WTC11 (cell line): ENCODE measurements around the gene PRMT5. TPM values are rescaled to one million over a fixed set of nuclear protein-coding genes. Genes with fewer than 3 reads are reported as not detected.

Source experiments
- ATAC-seq: fragments of 200-7000 bp; cut with Tn5 transposase; 2 replicates; pipeline ENCODE4 v1.10.0; 2021; ENCODE audit warnings: mild to moderate bottlenecking, moderate library complexity
- CTCF ChIA-PET: fragments of 300-600 bp; sonication (Branson Sonifier 250); formaldehyde crosslinking; loops from one replicate; lab custom pipeline; 2021; ENCODE audit warnings: antibody characterized with exemption; lab: Charles Lee
- POLR2A ChIA-PET: fragments of 350-600 bp; sonication (Branson Sonifier 250); formaldehyde crosslinking; loops from one replicate; lab custom pipeline; 2021; ENCODE audit warnings: antibody characterized with exemption; lab: Charles Lee
- DNase-seq: peaks from one replicate; pipeline ENCODE4 v3.0.0; 2021; ENCODE audit warnings: low spot score
- H3K27ac Mint-ChIP-seq: 2 replicates; pipeline ENCODE4 v1.8.0; 2021; ENCODE audit warnings: mixed read lengths
- H3K27me3 Mint-ChIP-seq: 2 replicates; pipeline ENCODE4 v1.8.0; 2021; ENCODE audit warnings: low read depth, mild to moderate bottlenecking, moderate library complexity, mixed read lengths
- H3K36me3 Mint-ChIP-seq: 2 replicates; pipeline ENCODE4 v1.8.0; 2021; ENCODE audit warnings: mixed read lengths
- H3K4me1 Mint-ChIP-seq: 2 replicates; pipeline ENCODE4 v1.8.0; 2022; ENCODE audit warnings: mixed read lengths
- H3K4me3 Mint-ChIP-seq: 2 replicates; pipeline ENCODE4 v1.8.0; 2021; ENCODE audit warnings: mild to moderate bottlenecking, moderate library complexity, mixed read lengths
- H3K9me3 Mint-ChIP-seq: 2 replicates; pipeline ENCODE4 v1.8.0; 2021; ENCODE audit warnings: mixed read lengths
- ESRRA ChIP-seq: sonication (generic); formaldehyde crosslinking; IDR thresholded peaks from 2 replicates; pipeline ENCODE4 v1.8.1; 2022; ENCODE audit warnings: mild to moderate bottlenecking, missing genetic modification reagents, borderline replicate concordance
- FOXJ3 ChIP-seq: sonication (generic); formaldehyde crosslinking; IDR thresholded peaks from 2 replicates; pipeline ENCODE4 v1.9.0; 2021; ENCODE audit warnings: missing genetic modification reagents, mild to moderate bottlenecking, borderline replicate concordance
- GRHL2 ChIP-seq: fragments of 250-450 bp; sonication (Bioruptor Pico); IDR thresholded peaks from 2 replicates; pipeline ENCODE4 v1.8.0; 2022; ENCODE audit warnings: mild to moderate bottlenecking, moderate library complexity; ENCODE audit not compliant: insufficient replicate concordance, severe bottlenecking
- HMGA2 ChIP-seq: fragments of 250-450 bp; sonication (Bioruptor Pico); IDR thresholded peaks from 2 replicates; pipeline ENCODE4 v1.4.0; 2021; ENCODE audit warnings: mild to moderate bottlenecking, moderate library complexity
- JAZF1 ChIP-seq: fragments of 250-450 bp; sonication (Bioruptor Pico); IDR thresholded peaks from 2 replicates; pipeline ENCODE4 v1.9.0; 2021; ENCODE audit warnings: moderate library complexity, mild to moderate bottlenecking, inconsistent platforms
- NR3C1 ChIP-seq: sonication (generic); formaldehyde crosslinking; conservative IDR thresholded peaks from 2 replicates; pipeline ENCODE4 v1.8.1; 2023; ENCODE audit warnings: low read depth, mild to moderate bottlenecking, missing genetic modification reagents
- SOX15 ChIP-seq: fragments of 250-450 bp; sonication (Bioruptor Pico); IDR thresholded peaks from 2 replicates; pipeline ENCODE4 v1.9.0; 2021; ENCODE audit warnings: mild to moderate bottlenecking
- TEAD4 ChIP-seq: sonication (generic); formaldehyde crosslinking; IDR thresholded peaks from 2 replicates; pipeline ENCODE4 v1.8.0; 2022; ENCODE audit warnings: mild to moderate bottlenecking, missing genetic modification reagents
- ZNF396 ChIP-seq: fragments of 250-450 bp; sonication (Bioruptor Pico); IDR thresholded peaks from 2 replicates; pipeline ENCODE4 v1.8.0; 2021; ENCODE audit warnings: mild to moderate bottlenecking, moderate library complexity, borderline replicate concordance
- ZNF423 ChIP-seq: fragments of 250-450 bp; sonication (Bioruptor Pico); IDR thresholded peaks from 2 replicates; pipeline ENCODE4 v2.1.2; 2022; ENCODE audit warnings: mild to moderate bottlenecking, moderate library complexity
- ZNF671 ChIP-seq: fragments of 250-450 bp; sonication (Bioruptor Pico); IDR thresholded peaks from 2 replicates; pipeline ENCODE4 v1.8.0; 2021; ENCODE audit warnings: mild to moderate bottlenecking
- total RNA-seq: library from RNA; stranded (reverse); gene quantifications from 3 replicates; pipeline ENCODE4 v1.2.3, GENCODE V29; 2021
- TF ChIP-seq, protein P1 (sequence below): fragments of 200-600 bp; IDR thresholded peaks from 2 replicates; pipeline ENCODE4 v1.8.0; 2022; ENCODE audit warnings: antibody characterized with exemption
- TF ChIP-seq, protein P2 (sequence below): fragments of 250-450 bp; sonication (Bioruptor Pico); IDR thresholded peaks from 2 replicates; pipeline ENCODE4 v1.8.0; 2021; ENCODE audit warnings: mild to moderate bottlenecking
- TF ChIP-seq, protein P3 (sequence below): sonication (generic); formaldehyde crosslinking; IDR thresholded peaks from 2 replicates; pipeline ENCODE4 v1.8.1; 2022; ENCODE audit warnings: low read depth, missing genetic modification reagents, borderline replicate concordance
- TF ChIP-seq, protein P4 (sequence below): sonication (generic); formaldehyde crosslinking; IDR thresholded peaks from 2 replicates; pipeline ENCODE4 v1.8.0; 2023; ENCODE audit warnings: missing genetic modification reagents, mild to moderate bottlenecking, borderline replicate concordance
- TF ChIP-seq, protein P5 (sequence below): sonication (generic); formaldehyde crosslinking; IDR thresholded peaks from 2 replicates; pipeline ENCODE4 v1.8.1; 2023; ENCODE audit warnings: mild to moderate bottlenecking, missing genetic modification reagents, moderate library complexity
- TF ChIP-seq, protein P6 (sequence below): fragments of 250-450 bp; sonication (Bioruptor Pico); IDR thresholded peaks from 2 replicates; pipeline ENCODE4 v1.9.0; 2021; ENCODE audit warnings: moderate library complexity, mild to moderate bottlenecking, inconsistent platforms, borderline replicate concordance
- TF ChIP-seq, protein P7 (sequence below): sonication (generic); formaldehyde crosslinking; conservative IDR thresholded peaks from 2 replicates; pipeline ENCODE4 v1.8.1; 2022; ENCODE audit warnings: mild to moderate bottlenecking, missing genetic modification reagents

Gene PRMT5
- total RNA-seq, 1 experiment from 2014 or later, result 124 TPM

DNA sequence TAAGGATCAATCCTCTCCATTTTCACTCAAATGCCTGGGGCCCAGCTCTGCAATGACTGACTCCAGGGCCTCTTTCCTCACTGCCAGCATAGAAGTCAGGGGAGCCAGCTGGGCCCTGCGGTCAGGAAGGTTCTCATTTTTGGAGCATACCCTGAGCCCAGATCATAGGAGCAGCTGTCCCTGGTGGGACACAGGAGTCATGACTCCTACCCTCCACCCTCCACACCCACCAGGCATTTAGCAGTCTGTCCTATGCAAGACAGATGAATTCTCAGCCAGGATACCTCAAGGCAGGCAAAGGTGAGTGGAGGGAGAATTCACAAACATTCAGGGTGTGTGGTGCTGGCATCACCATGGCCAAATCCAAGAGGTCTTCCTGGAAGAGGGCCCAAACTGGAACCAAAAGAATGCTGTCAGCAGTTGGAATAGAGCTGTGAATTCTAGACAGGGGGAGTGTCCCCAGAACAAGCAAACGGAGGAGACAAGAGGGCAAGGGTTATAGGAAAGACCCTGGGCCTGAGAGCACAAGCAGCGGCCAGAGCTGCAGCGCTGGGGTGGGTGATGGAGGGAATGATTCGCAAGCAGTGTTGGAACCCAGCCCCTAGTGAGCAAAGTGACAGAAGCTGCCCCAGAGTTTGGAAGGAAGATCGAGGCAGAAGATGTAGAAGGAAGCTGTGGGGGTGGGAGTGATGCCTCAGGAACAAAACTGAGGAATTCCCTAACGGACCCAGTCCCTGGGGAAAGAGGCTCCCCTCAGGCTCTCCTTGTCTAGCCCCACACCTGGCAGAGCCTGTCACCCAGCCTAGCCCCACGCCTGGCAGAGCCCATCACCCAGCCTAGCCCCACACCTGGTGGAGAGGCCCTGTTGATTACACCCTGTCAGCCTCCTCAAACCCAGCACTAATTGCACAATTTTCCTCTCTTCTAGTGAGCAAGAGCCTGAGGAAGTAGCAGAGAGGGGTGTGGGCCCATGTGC is 50.6 kb downstream of the PRMT5 start:
- peaks cover 11% of the 10 kb centered on the region for H3K36me3 Mint-ChIP-seq
- ATAC-seq, result no peak
- no peak for DNase-seq
- no peak for TF ChIP-seq GRHL2 (CRISPR knock-in tag)
- H3K9me3 Mint-ChIP-seq, result no peaks in the 10 kb centered on the region
- H3K4me3 Mint-ChIP-seq, result no peak overlapping the region
- peaks cover 21% of the 10 kb centered on the region for H3K4me1 Mint-ChIP-seq
- ChIA-PET POLR2A (no interaction called here), CTCF (interaction anchor here (0.7 to 2.0 kb wide), 3 partner anchors 13 to 28 kb away, joined by 3 to 4 read pairs (median 3); no protein-coding TSS in a partner anchor)
- peaks cover 2% of the 10 kb centered on the region; the same call in 1 of the 2 replicates for H3K27me3 Mint-ChIP-seq
- H3K27ac Mint-ChIP-seq, result no peak overlapping the region

DNA sequence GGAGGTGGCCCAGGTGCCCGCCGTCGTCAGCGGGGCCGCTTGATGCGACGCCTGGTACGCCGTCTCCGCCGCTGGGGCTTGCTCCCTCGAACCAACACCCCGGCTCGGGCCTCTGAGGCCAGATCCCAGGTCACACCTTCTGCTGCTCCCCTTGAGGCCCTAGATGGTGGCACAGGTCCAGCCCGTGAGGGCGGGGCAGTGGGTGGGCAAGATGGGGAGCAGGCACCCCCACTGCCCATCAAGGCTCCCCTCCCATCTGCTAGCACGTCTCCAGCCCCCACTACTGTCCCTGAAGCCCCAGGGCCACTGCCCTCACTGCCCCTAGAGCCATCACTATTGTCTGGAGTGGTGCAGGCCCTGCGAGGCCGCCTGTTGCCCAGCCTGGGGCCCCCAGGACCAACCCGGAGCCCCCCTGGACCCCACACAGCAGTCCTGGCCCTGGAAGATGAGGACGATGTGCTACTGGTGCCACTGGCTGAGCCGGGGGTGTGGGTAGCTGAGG is 52.1 kb downstream of the PRMT5 start:
- POLR2A ChIA-PET, result no interaction called here
- TF ChIP-seq ZNF423 (CRISPR knock-in tag) (no peak), SOX15 (CRISPR knock-in tag) (no peak), ESRRA (no peak), ZNF396 (CRISPR knock-in tag) (no peak)
- TF ChIP-seq, protein P1, sequence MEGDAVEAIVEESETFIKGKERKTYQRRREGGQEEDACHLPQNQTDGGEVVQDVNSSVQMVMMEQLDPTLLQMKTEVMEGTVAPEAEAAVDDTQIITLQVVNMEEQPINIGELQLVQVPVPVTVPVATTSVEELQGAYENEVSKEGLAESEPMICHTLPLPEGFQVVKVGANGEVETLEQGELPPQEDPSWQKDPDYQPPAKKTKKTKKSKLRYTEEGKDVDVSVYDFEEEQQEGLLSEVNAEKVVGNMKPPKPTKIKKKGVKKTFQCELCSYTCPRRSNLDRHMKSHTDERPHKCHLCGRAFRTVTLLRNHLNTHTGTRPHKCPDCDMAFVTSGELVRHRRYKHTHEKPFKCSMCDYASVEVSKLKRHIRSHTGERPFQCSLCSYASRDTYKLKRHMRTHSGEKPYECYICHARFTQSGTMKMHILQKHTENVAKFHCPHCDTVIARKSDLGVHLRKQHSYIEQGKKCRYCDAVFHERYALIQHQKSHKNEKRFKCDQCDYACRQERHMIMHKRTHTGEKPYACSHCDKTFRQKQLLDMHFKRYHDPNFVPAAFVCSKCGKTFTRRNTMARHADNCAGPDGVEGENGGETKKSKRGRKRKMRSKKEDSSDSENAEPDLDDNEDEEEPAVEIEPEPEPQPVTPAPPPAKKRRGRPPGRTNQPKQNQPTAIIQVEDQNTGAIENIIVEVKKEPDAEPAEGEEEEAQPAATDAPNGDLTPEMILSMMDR, result no peak
- TF ChIP-seq, protein P2, sequence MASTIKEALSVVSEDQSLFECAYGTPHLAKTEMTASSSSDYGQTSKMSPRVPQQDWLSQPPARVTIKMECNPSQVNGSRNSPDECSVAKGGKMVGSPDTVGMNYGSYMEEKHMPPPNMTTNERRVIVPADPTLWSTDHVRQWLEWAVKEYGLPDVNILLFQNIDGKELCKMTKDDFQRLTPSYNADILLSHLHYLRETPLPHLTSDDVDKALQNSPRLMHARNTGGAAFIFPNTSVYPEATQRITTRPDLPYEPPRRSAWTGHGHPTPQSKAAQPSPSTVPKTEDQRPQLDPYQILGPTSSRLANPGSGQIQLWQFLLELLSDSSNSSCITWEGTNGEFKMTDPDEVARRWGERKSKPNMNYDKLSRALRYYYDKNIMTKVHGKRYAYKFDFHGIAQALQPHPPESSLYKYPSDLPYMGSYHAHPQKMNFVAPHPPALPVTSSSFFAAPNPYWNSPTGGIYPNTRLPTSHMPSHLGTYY (CRISPR knock-in tag), result no peak
- no peak for DNase-seq

DNA sequence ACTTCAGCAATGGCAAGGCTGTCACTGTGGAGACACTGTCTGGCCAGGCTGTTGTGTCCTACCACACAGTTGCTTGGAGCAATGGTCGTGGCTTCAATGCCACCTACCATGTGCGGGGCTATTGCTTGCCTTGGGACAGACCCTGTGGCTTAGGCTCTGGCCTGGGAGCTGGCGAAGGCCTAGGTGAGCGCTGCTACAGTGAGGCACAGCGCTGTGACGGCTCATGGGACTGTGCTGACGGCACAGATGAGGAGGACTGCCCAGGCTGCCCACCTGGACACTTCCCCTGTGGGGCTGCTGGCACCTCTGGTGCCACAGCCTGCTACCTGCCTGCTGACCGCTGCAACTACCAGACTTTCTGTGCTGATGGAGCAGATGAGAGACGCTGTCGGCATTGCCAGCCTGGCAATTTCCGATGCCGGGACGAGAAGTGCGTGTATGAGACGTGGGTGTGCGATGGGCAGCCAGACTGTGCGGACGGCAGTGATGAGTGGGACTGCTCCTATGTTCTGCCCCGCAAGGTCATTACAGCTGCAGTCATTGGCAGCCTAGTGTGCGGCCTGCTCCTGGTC is 53.3 kb downstream of the PRMT5 start:
- Mint-ChIP-seq H3K27ac (no peak overlapping the region), H3K4me3 (no peak overlapping the region), H3K9me3 (no peaks in the 10 kb centered on the region), H3K4me1 (peaks cover 7% of the 10 kb centered on the region), H3K27me3 (no peaks in the 10 kb centered on the region), H3K36me3 (peaks cover 11% of the 10 kb centered on the region)
- CTCF ChIA-PET, result interaction anchor here (1.3 kb wide), 1 partner anchor 11 kb away, joined by 4 read pairs; no protein-coding TSS in a partner anchor
- DNase-seq (no peak), ATAC-seq (no peak)
- POLR2A ChIA-PET, result no interaction called here
- TF ChIP-seq, protein P3, sequence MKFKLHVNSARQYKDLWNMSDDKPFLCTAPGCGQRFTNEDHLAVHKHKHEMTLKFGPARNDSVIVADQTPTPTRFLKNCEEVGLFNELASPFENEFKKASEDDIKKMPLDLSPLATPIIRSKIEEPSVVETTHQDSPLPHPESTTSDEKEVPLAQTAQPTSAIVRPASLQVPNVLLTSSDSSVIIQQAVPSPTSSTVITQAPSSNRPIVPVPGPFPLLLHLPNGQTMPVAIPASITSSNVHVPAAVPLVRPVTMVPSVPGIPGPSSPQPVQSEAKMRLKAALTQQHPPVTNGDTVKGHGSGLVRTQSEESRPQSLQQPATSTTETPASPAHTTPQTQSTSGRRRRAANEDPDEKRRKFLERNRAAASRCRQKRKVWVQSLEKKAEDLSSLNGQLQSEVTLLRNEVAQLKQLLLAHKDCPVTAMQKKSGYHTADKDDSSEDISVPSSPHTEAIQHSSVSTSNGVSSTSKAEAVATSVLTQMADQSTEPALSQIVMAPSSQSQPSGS (CRISPR knock-in tag), result no peak
- TF ChIP-seq, protein P4, sequence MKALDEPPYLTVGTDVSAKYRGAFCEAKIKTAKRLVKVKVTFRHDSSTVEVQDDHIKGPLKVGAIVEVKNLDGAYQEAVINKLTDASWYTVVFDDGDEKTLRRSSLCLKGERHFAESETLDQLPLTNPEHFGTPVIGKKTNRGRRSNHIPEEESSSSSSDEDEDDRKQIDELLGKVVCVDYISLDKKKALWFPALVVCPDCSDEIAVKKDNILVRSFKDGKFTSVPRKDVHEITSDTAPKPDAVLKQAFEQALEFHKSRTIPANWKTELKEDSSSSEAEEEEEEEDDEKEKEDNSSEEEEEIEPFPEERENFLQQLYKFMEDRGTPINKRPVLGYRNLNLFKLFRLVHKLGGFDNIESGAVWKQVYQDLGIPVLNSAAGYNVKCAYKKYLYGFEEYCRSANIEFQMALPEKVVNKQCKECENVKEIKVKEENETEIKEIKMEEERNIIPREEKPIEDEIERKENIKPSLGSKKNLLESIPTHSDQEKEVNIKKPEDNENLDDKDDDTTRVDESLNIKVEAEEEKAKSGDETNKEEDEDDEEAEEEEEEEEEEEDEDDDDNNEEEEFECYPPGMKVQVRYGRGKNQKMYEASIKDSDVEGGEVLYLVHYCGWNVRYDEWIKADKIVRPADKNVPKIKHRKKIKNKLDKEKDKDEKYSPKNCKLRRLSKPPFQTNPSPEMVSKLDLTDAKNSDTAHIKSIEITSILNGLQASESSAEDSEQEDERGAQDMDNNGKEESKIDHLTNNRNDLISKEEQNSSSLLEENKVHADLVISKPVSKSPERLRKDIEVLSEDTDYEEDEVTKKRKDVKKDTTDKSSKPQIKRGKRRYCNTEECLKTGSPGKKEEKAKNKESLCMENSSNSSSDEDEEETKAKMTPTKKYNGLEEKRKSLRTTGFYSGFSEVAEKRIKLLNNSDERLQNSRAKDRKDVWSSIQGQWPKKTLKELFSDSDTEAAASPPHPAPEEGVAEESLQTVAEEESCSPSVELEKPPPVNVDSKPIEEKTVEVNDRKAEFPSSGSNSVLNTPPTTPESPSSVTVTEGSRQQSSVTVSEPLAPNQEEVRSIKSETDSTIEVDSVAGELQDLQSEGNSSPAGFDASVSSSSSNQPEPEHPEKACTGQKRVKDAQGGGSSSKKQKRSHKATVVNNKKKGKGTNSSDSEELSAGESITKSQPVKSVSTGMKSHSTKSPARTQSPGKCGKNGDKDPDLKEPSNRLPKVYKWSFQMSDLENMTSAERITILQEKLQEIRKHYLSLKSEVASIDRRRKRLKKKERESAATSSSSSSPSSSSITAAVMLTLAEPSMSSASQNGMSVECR, result no peak
- TF ChIP-seq, protein P5, sequence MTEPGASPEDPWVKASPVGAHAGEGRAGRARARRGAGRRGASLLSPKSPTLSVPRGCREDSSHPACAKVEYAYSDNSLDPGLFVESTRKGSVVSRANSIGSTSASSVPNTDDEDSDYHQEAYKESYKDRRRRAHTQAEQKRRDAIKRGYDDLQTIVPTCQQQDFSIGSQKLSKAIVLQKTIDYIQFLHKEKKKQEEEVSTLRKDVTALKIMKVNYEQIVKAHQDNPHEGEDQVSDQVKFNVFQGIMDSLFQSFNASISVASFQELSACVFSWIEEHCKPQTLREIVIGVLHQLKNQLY, result no peak
- TF ChIP-seq NR3C1 (CRISPR knock-in tag), result no peak
- no peak for TF ChIP-seq FOXJ3 (CRISPR knock-in tag)
- no peak for TF ChIP-seq ZNF671 (CRISPR knock-in tag)
- no peak for TF ChIP-seq TEAD4 (CRISPR knock-in tag)
- TF ChIP-seq, protein P6, sequence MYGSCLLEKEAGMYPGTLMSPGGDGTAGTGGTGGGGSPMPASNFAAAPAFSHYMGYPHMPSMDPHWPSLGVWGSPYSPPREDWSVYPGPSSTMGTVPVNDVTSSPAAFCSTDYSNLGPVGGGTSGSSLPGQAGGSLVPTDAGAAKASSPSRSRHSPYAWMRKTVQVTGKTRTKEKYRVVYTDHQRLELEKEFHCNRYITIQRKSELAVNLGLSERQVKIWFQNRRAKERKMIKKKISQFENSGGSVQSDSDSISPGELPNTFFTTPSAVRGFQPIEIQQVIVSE (CRISPR knock-in tag), result no peak
- no peak for TF ChIP-seq JAZF1 (CRISPR knock-in tag)
- TF ChIP-seq, protein P7, sequence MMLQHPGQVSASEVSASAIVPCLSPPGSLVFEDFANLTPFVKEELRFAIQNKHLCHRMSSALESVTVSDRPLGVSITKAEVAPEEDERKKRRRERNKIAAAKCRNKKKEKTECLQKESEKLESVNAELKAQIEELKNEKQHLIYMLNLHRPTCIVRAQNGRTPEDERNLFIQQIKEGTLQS (CRISPR knock-in tag), result no peak
- no peak for TF ChIP-seq HMGA2 (CRISPR knock-in tag)

More for the DNA sequence above, 52.1 kb downstream of the PRMT5 start:
- no peaks in the 10 kb centered on the region for H3K9me3 Mint-ChIP-seq
- H3K27ac Mint-ChIP-seq, result no peak overlapping the region
- peaks cover 12% of the 10 kb centered on the region for H3K4me1 Mint-ChIP-seq
- H3K27me3 Mint-ChIP-seq, result no peaks in the 10 kb centered on the region; the same call in 1 of the 2 replicates
- no peak for ATAC-seq
- H3K4me3 Mint-ChIP-seq, result no peak overlapping the region
- peaks cover 11% of the 10 kb centered on the region for H3K36me3 Mint-ChIP-seq
- CTCF ChIA-PET, result interaction anchor here (0.8 to 1.3 kb wide), 2 partner anchors 9 to 23 kb away, joined by 3 to 4 read pairs; no protein-coding TSS in a partner anchor
